Measurements from ENCODE around the gene UNC93A. TPM values are rescaled to one million over a fixed set of nuclear protein-coding genes. Genes with fewer than 3 reads are reported as not detected.
A peak's percentile ranks its signal among the peaks of the same experiment; 100 is the strongest.
"Not testable (repeated sequence)": the region's sequence is repeated elsewhere in the genome, so short reads cannot be mapped to it uniquely, and the experiment has no call there.

Gene UNC93A
- total and polyA plus RNA-seq, 9 donors, result 0.39 to 2.8 TPM; not detected in 7

- peak overlapping the region; percentile 29 for H3K4me3 ChIP-seq (ENCODE audit: low read length)
- H3K27me3 ChIP-seq (ENCODE audit: control insufficient read depth, insufficient read depth, low read length), result peaks cover 42% of the 10 kb centered on the region
- WGBS (ENCODE audit: insufficient coverage), result under 1% methylated on average over 50 of the region's 62 CpGs
- H3K36me3 ChIP-seq (ENCODE audit: control insufficient read depth, insufficient read depth, low read length), result no peaks in the 10 kb centered on the region
- DNase-seq, result peak; percentile 67
- peaks cover 17% of the 10 kb centered on the region for H3K4me1 ChIP-seq (ENCODE audit: control insufficient read depth, insufficient read depth, low read length)
- H3K27ac ChIP-seq (ENCODE audit: low read length), result no peak overlapping the region
- H3K9me3 ChIP-seq (replicated peaks; ENCODE audit: control insufficient read depth, low read depth, low read length), result peaks cover 10% of the 10 kb centered on the region
Measured at GRCh38 chr6:167350731-167351655, 59.9 kb downstream of the UNC93A start.

GRCh38 chr6:167351656-167352345, 60.7 kb downstream of the UNC93A start:
- Histone ChIP-seq H3K4me1 (ENCODE audit: control insufficient read depth, insufficient read depth, low read length) (peaks cover 17% of the 10 kb centered on the region), H3K27me3 (ENCODE audit: control insufficient read depth, insufficient read depth, low read length) (peaks cover 45% of the 10 kb centered on the region), H3K9me3 (replicated peaks; ENCODE audit: control insufficient read depth, low read depth, low read length) (peaks cover 10% of the 10 kb centered on the region), H3K36me3 (ENCODE audit: control insufficient read depth, insufficient read depth, low read length) (no peaks in the 10 kb centered on the region), H3K27ac (ENCODE audit: low read length) (no peak overlapping the region), H3K4me3 (ENCODE audit: low read length) (no peak overlapping the region)
- DNase-seq, result no peak
- WGBS (ENCODE audit: insufficient coverage), result 50% methylated on average over 2 of the region's 13 CpGs

DNA sequence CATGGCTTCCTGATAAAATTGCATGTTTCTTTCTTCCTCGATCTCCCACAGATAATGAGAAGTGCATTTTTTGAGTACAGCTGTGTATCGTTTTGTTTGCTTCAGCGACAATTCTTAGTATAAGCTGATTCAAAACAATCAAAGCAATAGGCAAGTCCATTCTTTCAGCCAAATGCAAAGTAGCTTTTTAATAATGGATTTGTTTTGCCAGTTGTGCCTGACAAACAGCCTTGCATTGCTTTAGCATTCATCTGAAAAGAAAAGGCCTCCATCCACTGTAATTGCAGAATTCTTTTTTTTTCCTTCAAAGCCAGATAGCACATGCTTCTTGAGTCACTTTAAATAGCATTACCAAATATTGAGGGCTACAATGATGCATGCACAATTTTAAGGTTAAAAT, 65.8 kb downstream of the UNC93A start:
- no CpG with 5 or more reads among the region's 3 CpGs for WGBS (ENCODE audit: insufficient coverage)

DNA sequence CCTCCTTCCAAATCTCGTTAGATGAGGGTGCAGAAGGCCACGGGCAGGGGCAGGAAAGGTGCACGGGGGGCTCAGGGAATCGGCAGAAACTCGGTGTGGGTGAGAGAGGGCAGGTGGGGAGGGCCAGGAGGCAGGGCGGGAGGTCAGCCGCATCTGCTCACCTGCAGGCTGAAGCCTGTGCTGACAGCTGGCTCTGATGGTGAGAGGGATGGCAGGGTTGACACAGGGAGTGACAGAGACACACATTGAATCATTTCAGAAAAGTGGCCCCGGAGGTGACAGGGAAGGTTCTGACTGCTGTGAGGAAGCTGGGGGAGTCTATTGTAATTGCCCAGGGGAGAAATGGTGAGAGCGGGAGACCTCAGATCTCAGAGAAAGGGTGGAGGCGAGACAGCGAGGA, 67.3 kb downstream of the UNC93A start:
- no CpG with 5 or more reads among the region's 11 CpGs for WGBS (ENCODE audit: insufficient coverage)
- not testable (repeated sequence) for H3K27ac ChIP-seq (ENCODE audit: low read length); H3K36me3 ChIP-seq (ENCODE audit: control insufficient read depth, insufficient read depth, low read length); H3K4me3 ChIP-seq (ENCODE audit: low read length); H3K4me1 ChIP-seq (ENCODE audit: control insufficient read depth, insufficient read depth, low read length); DNase-seq; H3K9me3 ChIP-seq (replicated peaks; ENCODE audit: control insufficient read depth, low read depth, low read length)
- H3K27me3 ChIP-seq (ENCODE audit: control insufficient read depth, insufficient read depth, low read length), result peaks cover 11% of the 10 kb centered on the region

More for the DNA sequence above, 65.8 kb downstream of the UNC93A start:
- Histone ChIP-seq H3K9me3 (replicated peaks; ENCODE audit: control insufficient read depth, low read depth, low read length) (peaks cover 10% of the 10 kb centered on the region), H3K36me3 (ENCODE audit: control insufficient read depth, insufficient read depth, low read length) (no peaks in the 10 kb centered on the region), H3K4me3 (ENCODE audit: low read length) (no peak overlapping the region), H3K27me3 (ENCODE audit: control insufficient read depth, insufficient read depth, low read length) (peaks cover 11% of the 10 kb centered on the region), H3K27ac (ENCODE audit: low read length) (no peak overlapping the region), H3K4me1 (ENCODE audit: control insufficient read depth, insufficient read depth, low read length) (no peaks in the 10 kb centered on the region)
- no peak for DNase-seq

GRCh38 chr6:167361170-167361569, 70.1 kb downstream of the UNC93A start:
- not testable (repeated sequence) for H3K4me1 ChIP-seq (ENCODE audit: control insufficient read depth, insufficient read depth, low read length); H3K9me3 ChIP-seq (replicated peaks; ENCODE audit: control insufficient read depth, low read depth, low read length); H3K27me3 ChIP-seq (ENCODE audit: control insufficient read depth, insufficient read depth, low read length); H3K27ac ChIP-seq (ENCODE audit: low read length); H3K36me3 ChIP-seq (ENCODE audit: control insufficient read depth, insufficient read depth, low read length); DNase-seq; H3K4me3 ChIP-seq (ENCODE audit: low read length)
- WGBS (ENCODE audit: insufficient coverage), result 40% methylated on average over 1 of the region's 1 CpG

Other genes starting within 250 kb of the UNC93A start
- not detected for gene CCR6, start 168.2 kb upstream of the UNC93A start, total RNA-seq
- gene CCR6, start 168.2 kb upstream of the UNC93A start, polyA plus RNA-seq (ENCODE audit: insufficient read depth in 1 of 8, insufficient read length in 8 of 8, low replicate concordance in 1 of 8), result under 1 TPM in 2 of 8 donors, not detected in 6; 0.11 to 0.76 TPM
- not detected for gene GPR31, start 133.3 kb upstream of the UNC93A start, total RNA-seq
- gene GPR31, start 133.3 kb upstream of the UNC93A start, polyA plus RNA-seq (ENCODE audit: insufficient read depth in 1 of 8, insufficient read length in 8 of 8, low replicate concordance in 1 of 8), result not detected
- gene TTLL2, start 33.8 kb downstream of the UNC93A start, total RNA-seq, result not detected
- gene TTLL2, start 33.8 kb downstream of the UNC93A start, polyA plus RNA-seq (ENCODE audit: insufficient read depth in 1 of 8, insufficient read length in 8 of 8, low replicate concordance in 1 of 8), result under 1 TPM in 1 of 8 donors, not detected in 7; 0.06 TPM

Data from muscle of leg (tissue), 11 donors.